CD14-positive monocyte (primary cell): ENCODE measurements around the gene NGLY1. TPM values are rescaled to one million over a fixed set of nuclear protein-coding genes. Genes with fewer than 3 reads are reported as not detected.

Experiments
- DNase-seq, 3 donors: peaks; one replicate each; pipeline ENCODE4 v3.0.0-alpha.2; 2011 to 2022
- H2AFZ ChIP-seq: 2 replicates; pipeline ENCODE4 v1.6.0; 2012; ENCODE audit warnings: mild to moderate bottlenecking, low read depth, low read length, inconsistent platforms; ENCODE audit not compliant: insufficient read depth, poor library complexity, severe bottlenecking
- H3K27ac ChIP-seq, 2 donors: 1 replicate in 1 of 2; 2 replicates in 1 of 2; pipeline ENCODE4 v1.5.1; 2012 to 2013; ENCODE audit warnings: low read length in 2 of 2, control low read depth in 1 of 2, inconsistent platforms in 1 of 2, low read depth in 1 of 2, mild to moderate bottlenecking in 1 of 2
- H3K27me3 ChIP-seq, 2 donors: one replicate each; pipeline versions ENCODE4 v1.6.0 to v1.6.1; 2011 to 2013; ENCODE audit warnings: low read length in 2 of 2; ENCODE audit not compliant: control insufficient read depth in 2 of 2, insufficient read depth in 2 of 2
- H3K36me3 ChIP-seq, 2 donors: replicated peaks in 1 of 2; 1 replicate in 1 of 2; 2 replicates in 1 of 2; pipeline versions ENCODE4 v1.5.1 to v1.6.1; 2012 to 2013; ENCODE audit warnings: low read length in 2 of 2, control low read depth in 1 of 2, inconsistent platforms in 1 of 2, mild to moderate bottlenecking in 1 of 2; ENCODE audit not compliant: insufficient read depth in 2 of 2, control insufficient read depth in 1 of 2
- H3K4me1 ChIP-seq, 2 donors: 1 replicate in 1 of 2; 2 replicates in 1 of 2; pipeline versions ENCODE4 v1.5.1 to v1.6.1; 2012 to 2013; ENCODE audit warnings: low read length in 2 of 2, control low read depth in 1 of 2, inconsistent platforms in 1 of 2, mild to moderate bottlenecking in 1 of 2, moderate library complexity in 1 of 2; ENCODE audit not compliant: insufficient read depth in 2 of 2, control insufficient read depth in 1 of 2
- H3K4me2 ChIP-seq: replicated peaks from 2 replicates; pipeline ENCODE3; 2012; ENCODE audit warnings: low read length, moderate library complexity, mild to moderate bottlenecking; ENCODE audit not compliant: poor library complexity, severe bottlenecking; ENCODE audit errors: extremely low read depth
- H3K4me3 ChIP-seq, 3 experiments: fragments of 200-600 bp in 1 of 3; sonication (generic) in 1 of 3; replicated peaks in 1 of 3; 1 replicate in 2 of 3; 2 replicates in 1 of 3; pipeline ENCODE4 v1.5.1; 2011 to 2013; ENCODE audit warnings: low read length in 3 of 3, mild to moderate bottlenecking in 3 of 3, control low read depth in 2 of 3, low read depth in 2 of 3, inconsistent platforms in 1 of 3, moderate library complexity in 1 of 3
- H3K79me2 ChIP-seq: 2 replicates; pipeline ENCODE4 v1.6.0; 2012; ENCODE audit warnings: mild to moderate bottlenecking, control low read depth, inconsistent platforms, low read length, moderate library complexity; ENCODE audit not compliant: insufficient read depth
- H3K9ac ChIP-seq: 2 replicates; pipeline ENCODE4 v1.6.0; 2017; ENCODE audit warnings: low read length, mild to moderate bottlenecking; ENCODE audit not compliant: insufficient read depth, poor library complexity, severe bottlenecking
- H3K9me3 ChIP-seq, 2 donors: replicated peaks in 1 of 2; 1 replicate in 1 of 2; 2 replicates in 1 of 2; pipeline versions ENCODE4 v1.5.1 to v1.6.1; 2012 to 2013; ENCODE audit warnings: low read length in 2 of 2, control low read depth in 1 of 2; ENCODE audit not compliant: control insufficient read depth in 1 of 2, insufficient read depth in 1 of 2
- H4K20me1 ChIP-seq: 2 replicates; pipeline ENCODE4 v1.6.0; 2012; ENCODE audit warnings: mild to moderate bottlenecking, low read length, control low read depth, moderate library complexity; ENCODE audit not compliant: insufficient read depth
- H3K27ac Mint-ChIP-seq, 7 donors: one replicate each; pipeline ENCODE4 v1.8.0; 2020; ENCODE audit warnings: mild to moderate bottlenecking in 7 of 7, mixed read lengths in 7 of 7, moderate library complexity in 6 of 7, inconsistent platforms in 2 of 7
- H3K27me3 Mint-ChIP-seq, 3 donors: one replicate each; pipeline ENCODE4 v1.8.0; 2021 to 2022; ENCODE audit warnings: low read depth in 3 of 3, mild to moderate bottlenecking in 3 of 3, mixed read lengths in 3 of 3, moderate library complexity in 3 of 3, inconsistent platforms in 1 of 3
- H3K36me3 Mint-ChIP-seq, 2 donors: one replicate each; pipeline ENCODE4 v1.8.0; 2020; ENCODE audit warnings: mixed read lengths in 2 of 2, inconsistent platforms in 1 of 2, mild to moderate bottlenecking in 1 of 2
- H3K4me1 Mint-ChIP-seq: one replicate; pipeline ENCODE4 v1.8.0; 2020; ENCODE audit warnings: mild to moderate bottlenecking, mixed read lengths
- H3K4me3 Mint-ChIP-seq, 2 donors: one replicate each; pipeline ENCODE4 v1.8.0; 2020; ENCODE audit warnings: mild to moderate bottlenecking in 2 of 2, mixed read lengths in 2 of 2, moderate library complexity in 1 of 2
- H3K9me3 Mint-ChIP-seq, 7 donors: one replicate each; pipeline ENCODE4 v1.8.0; 2020 to 2022; ENCODE audit warnings: mixed read lengths in 7 of 7, mild to moderate bottlenecking in 6 of 7, moderate library complexity in 6 of 7, inconsistent platforms in 2 of 7
- WGBS: methylation state at CpG from one replicate; pipeline ENCODE4 v1.1.5; 2013; ENCODE audit warnings: missing lambda C conversion rate; ENCODE audit not compliant: insufficient coverage; 5-methylcytosine and 5-hydroxymethylcytosine counted together
- intact Hi-C, 2 donors: fragments of 100-400 bp; cut with micrococcal nuclease; formaldehyde crosslinking; loops; one replicate each; pipeline versions ENCODE4 v1.15.0 to v1.15.1; 2023
- polyA plus RNA-seq, 3 donors: library from polyadenylated mRNA; depleted of rRNA in 1 of 3; unstranded in 2 of 3; stranded (reverse) in 1 of 3; fragments of 300-500 nt in 2 of 3; fragments of >200 nt in 1 of 3; fragmentation: Illumina TruSeq in 2 of 3; gene quantifications; 1 replicate in 2 of 3; 2 replicates in 1 of 3; pipeline ENCODE4 v1.2.3, GENCODE V29; 2012 to 2021
- TF ChIP-seq, protein P1 (sequence below): fragments of 200-600 bp; IDR thresholded peaks from one replicate; pipeline ENCODE4 v1.8.0; 2022; ENCODE audit warnings: antibody characterized with exemption, mild to moderate bottlenecking

NGLY1 gene
- polyA plus RNA-seq, 3 donors: 11.4 to 33.4 (median 29.6) TPM

DNA sequence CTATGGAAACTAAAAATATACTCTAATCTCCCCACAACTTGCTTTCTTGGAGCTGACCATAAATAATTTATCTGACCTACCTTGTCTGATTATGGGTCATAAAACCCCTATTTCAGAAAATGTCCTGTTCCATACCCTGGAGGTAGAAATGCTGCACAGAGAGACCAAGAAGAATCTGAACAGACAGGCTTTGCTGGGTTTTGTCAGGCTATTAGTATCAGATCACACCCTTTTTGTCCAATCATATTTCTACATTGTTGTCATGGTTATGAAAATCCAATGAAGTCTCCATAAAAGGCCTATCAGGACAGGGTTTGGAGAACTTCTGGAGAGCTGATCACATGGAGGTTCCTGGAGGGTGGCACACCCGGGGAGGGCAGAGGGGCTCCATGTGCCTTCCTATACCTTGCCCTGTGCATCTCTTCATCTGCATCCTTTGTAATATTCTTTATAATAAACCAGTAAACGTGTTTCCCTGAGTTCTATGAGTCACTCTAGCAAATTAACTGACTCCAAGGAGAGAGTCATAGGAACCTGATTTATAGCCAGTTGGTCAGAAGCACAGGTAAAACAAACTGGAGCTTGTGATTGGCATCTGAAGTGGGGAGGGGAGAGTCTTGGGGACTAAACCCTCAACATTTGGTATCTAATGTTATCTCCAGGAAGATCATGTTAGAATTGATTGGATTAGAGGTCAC lies 58.1 kb downstream of the NGLY1 start:
- Mint-ChIP-seq H3K4me3 (no peak overlapping the region), H3K4me1 (peaks cover 3% of the 10 kb centered on the region), H3K27me3 (peaks cover 0 to 1% (median 0%) of the 10 kb centered on the region in 3 donors), H3K36me3 (peaks cover 58 to 68% of the 10 kb centered on the region in 2 donors), H3K9me3 (no peaks in the 10 kb centered on the region), H3K27ac (no peak overlapping the region)
- H3K27me3 ChIP-seq: no peaks in the 10 kb centered on the region
- no peak for DNase-seq
- H3K4me3 ChIP-seq: no peak overlapping the region
- H3K4me1 ChIP-seq: no peaks in the 10 kb centered on the region
- intact Hi-C loops: no loop called here
- H3K9me3 ChIP-seq: no peaks in the 10 kb centered on the region
- no peaks in the 10 kb centered on the region for H3K79me2 ChIP-seq
- no peak overlapping the region for H3K27ac ChIP-seq
- H3K36me3 ChIP-seq: peaks cover 41 to 82% of the 10 kb centered on the region in 2 donors
- no peak overlapping the region for H2AFZ ChIP-seq
- H4K20me1 ChIP-seq: no peaks in the 10 kb centered on the region
- no CpG with 5 or more reads among the region's 2 CpGs for WGBS
- no peak overlapping the region for H3K4me2 ChIP-seq
- no peak overlapping the region for H3K9ac ChIP-seq
- TF ChIP-seq, protein P1, sequence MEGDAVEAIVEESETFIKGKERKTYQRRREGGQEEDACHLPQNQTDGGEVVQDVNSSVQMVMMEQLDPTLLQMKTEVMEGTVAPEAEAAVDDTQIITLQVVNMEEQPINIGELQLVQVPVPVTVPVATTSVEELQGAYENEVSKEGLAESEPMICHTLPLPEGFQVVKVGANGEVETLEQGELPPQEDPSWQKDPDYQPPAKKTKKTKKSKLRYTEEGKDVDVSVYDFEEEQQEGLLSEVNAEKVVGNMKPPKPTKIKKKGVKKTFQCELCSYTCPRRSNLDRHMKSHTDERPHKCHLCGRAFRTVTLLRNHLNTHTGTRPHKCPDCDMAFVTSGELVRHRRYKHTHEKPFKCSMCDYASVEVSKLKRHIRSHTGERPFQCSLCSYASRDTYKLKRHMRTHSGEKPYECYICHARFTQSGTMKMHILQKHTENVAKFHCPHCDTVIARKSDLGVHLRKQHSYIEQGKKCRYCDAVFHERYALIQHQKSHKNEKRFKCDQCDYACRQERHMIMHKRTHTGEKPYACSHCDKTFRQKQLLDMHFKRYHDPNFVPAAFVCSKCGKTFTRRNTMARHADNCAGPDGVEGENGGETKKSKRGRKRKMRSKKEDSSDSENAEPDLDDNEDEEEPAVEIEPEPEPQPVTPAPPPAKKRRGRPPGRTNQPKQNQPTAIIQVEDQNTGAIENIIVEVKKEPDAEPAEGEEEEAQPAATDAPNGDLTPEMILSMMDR: no peak

DNA sequence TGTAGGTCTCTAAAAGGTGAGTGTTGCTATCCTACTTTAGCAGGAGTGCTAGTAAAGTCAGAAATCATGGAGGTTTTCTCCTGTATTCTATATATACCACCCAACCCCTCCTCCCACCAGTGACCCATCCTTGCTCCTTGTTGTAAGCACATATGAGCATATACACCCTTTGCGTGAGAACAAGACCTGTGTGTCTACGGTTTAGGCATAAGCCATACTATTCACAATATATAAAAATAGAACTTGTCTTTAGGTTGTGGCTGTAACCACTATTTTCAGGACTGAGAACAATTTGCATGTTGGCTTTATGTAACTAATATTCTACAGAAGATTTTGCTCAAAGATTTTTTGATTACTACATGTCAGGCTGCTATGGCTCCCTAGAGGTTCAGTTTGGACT lies 59.4 kb downstream of the NGLY1 start:
- WGBS: no CpG with 5 or more reads among the region's 2 CpGs
- Mint-ChIP-seq H3K27ac (no peak overlapping the region), H3K4me3 (no peak overlapping the region), H3K9me3 (no peaks in the 10 kb centered on the region), H3K27me3 (peaks cover 0 to 1% (median 0%) of the 10 kb centered on the region in 3 donors), H3K36me3 (peaks cover 58 to 62% of the 10 kb centered on the region in 2 donors), H3K4me1 (no peaks in the 10 kb centered on the region)
- Histone ChIP-seq H3K36me3 (peaks cover 33 to 85% of the 10 kb centered on the region in 2 donors), H3K4me3 (no peak overlapping the region), H3K27ac (no peak overlapping the region), H3K4me1 (no peaks in the 10 kb centered on the region), H3K9me3 (no peaks in the 10 kb centered on the region), H3K9ac (no peak overlapping the region), H4K20me1 (no peaks in the 10 kb centered on the region), H3K4me2 (no peak overlapping the region), H3K27me3 (no peaks in the 10 kb centered on the region), H3K79me2 (no peaks in the 10 kb centered on the region), H2AFZ (no peak overlapping the region)
- intact Hi-C loops: no loop called here
- TF ChIP-seq, protein P1: no peak
- DNase-seq: no peak
